GM12801 (cell line): ENCODE data around the gene GPC6.

Experiments
- TF ChIP-seq, protein P1 (sequence below): IDR thresholded peaks from one replicate; pipeline ENCODE4 v1.5.1; 2011; ENCODE audit warnings: control low read depth; ENCODE audit not compliant: insufficient read length; ENCODE audit errors: extremely low read depth

The GPC6 gene

DNA sequence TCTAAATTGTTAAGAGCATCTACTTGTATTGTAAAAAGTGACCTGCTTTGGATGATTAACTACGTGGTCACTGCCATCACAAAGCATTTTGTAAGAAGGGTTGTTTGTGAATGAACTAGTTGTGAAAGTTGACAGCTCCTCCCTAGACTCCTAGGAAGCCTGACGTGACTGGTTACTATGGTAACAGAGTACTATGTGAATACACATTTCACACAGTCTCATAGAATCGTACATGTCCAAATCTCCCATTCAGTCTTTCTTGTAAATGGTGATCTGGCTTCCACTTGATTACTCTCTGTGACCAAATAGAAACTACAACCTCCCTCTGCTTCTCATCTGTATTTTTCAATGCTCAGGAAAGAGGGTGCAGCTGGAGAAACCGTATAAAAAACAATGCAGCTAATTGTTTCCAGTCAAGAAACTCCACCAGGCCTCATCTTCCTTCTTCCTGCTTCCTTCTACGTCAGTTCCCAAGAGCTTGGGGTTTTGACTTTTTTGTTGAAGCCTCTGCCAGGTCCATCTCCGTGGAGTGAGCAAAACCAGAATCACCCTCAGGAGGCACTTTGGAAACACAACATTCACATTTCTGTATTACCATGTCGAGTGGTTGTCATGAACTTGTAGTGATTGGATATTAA is 83.4 kb downstream of the GPC6 start:
- TF ChIP-seq, protein P1, sequence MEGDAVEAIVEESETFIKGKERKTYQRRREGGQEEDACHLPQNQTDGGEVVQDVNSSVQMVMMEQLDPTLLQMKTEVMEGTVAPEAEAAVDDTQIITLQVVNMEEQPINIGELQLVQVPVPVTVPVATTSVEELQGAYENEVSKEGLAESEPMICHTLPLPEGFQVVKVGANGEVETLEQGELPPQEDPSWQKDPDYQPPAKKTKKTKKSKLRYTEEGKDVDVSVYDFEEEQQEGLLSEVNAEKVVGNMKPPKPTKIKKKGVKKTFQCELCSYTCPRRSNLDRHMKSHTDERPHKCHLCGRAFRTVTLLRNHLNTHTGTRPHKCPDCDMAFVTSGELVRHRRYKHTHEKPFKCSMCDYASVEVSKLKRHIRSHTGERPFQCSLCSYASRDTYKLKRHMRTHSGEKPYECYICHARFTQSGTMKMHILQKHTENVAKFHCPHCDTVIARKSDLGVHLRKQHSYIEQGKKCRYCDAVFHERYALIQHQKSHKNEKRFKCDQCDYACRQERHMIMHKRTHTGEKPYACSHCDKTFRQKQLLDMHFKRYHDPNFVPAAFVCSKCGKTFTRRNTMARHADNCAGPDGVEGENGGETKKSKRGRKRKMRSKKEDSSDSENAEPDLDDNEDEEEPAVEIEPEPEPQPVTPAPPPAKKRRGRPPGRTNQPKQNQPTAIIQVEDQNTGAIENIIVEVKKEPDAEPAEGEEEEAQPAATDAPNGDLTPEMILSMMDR: no peak

DNA sequence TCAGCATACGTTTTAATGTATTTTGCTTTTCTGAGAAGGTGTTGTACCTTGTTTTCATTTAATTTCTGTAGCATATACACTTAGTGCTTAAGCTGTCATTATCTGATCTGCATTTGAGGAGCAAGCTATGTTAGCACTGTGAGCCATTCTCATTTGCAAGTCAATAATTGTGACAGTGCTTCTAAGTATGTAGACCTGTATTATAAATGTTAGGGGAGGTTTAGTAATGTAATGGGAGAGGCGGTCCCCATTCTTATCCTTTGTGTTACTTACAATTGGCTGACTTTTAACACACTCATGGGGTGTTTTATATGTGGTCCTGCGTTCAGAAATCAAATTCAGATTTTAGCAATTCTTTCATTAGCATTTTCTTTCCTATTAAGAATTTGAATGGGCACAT is 90.2 kb downstream of the GPC6 start:
- TF ChIP-seq, protein P1: no peak

DNA sequence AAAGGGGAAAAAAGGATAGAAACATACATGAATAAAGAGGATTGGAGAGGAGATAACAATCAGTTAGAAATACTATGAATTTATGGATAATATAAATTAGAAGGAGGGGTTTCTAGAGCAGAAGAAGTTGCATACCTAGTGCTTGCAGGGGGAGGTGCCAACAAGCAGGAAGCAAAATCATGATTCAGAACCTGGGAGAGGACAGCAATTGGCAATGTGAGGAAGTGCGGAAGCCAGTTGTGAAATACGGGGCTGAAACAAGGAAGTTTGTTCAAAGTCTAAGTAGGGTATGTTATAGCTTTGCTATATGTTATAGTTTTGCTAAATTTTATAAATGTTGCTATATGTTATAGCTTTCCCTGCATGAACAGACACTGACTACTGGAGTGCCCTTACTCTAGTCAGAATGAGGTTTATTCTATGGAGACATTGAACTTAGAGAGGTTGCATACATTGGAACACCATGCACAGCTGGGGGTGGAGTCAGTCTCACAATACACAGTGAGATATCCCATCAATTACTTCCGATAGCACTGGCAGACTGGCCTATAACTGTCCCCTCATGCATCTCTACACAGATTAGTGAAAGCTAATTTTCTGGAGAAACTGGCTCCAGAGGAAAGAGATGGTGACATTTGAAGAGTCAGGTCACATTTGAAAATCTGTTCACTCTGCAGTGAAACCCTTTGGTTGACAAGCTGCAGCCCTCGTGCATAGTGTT is 92.1 kb downstream of the GPC6 start:
- TF ChIP-seq, protein P1: no peak

DNA sequence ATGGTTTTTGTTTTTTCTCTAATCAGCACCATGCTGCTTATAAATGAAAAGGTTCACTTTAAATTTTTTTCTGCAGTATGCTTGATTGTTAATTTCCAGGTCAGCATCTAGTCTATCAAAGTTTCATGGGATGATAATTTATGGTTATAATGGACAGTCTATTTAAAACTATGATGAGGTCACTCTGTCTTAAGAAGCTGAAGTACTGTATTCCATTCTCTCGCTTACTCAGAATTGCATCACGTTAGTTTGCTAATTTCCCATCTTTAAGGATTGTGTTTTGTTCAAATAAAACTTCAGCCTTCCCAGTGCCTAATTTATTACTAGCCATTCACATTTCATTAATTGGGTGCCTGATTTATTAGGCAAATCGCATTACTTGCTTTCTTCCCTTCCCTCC is 94.3 kb downstream of the GPC6 start:
- TF ChIP-seq, protein P1: no peak

DNA sequence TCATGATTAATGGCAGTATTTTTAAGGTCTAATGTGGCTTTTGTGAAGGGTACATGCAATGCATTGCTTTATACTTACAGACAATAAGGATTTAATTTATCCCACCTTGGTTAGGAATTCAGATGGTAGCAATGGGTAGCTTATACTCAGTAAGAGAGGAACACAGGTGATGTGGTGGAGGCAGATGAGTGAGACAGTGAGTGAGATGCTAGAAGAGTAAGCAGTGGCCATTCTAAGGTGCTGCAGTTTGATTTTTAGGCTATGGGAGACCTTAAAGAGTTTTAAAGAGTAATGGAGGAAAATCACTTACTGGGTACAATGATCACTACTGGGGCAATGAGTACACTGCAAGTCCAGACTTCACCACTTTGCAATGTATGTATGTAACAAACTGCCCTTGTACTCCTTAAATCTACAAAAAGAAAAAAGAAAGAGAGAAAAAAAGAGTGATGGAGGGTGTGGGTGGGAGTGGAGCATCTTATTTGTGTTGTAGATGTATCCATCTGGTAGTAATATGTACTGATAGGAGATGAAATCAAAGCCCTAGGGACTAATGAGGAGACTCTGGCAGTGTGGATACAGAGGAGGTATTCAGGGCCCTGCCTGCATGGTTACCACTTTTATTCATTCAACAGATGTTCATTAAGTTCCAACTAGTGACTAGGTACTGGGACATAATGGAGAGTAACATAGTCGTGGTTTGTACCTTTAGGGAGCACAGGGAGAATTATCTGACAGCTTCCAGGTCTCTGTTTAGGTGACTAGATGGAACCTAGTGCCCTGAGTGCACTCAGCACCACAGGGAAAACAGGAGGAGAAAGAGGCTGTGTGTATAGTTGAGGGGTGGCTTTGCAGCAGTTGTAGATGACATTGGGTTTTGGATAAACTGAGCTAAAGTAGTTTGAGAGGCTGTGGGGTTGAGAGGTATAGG is 99.0 kb downstream of the GPC6 start:
- TF ChIP-seq, protein P1: no peak

DNA sequence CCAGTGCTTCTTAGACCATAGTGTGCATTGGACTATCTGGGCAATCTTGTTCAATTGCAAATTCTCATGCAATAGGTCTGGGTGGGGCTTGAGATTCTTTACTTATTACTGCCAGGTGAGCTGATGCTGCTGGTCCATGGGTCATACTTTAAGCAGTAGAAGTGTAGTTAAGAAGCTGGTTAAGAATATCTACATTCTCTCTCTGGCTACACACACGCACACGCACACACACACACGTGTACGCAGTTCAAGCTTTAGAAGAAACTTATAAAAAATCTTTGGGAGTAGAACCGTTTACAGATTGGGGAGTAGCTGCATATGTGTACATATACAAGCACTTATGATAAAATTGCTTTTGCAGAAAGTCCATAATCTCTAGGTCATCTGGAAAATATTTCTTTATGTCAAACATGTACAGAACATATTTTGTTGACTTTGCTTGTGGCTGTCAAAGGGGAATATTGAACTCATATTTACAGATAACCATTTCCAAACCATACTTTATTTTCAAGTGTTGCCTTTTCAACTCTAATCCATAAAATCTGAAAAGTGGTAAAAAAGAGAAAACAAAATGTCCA is 99.7 kb downstream of the GPC6 start:
- TF ChIP-seq, protein P1: no peak

DNA sequence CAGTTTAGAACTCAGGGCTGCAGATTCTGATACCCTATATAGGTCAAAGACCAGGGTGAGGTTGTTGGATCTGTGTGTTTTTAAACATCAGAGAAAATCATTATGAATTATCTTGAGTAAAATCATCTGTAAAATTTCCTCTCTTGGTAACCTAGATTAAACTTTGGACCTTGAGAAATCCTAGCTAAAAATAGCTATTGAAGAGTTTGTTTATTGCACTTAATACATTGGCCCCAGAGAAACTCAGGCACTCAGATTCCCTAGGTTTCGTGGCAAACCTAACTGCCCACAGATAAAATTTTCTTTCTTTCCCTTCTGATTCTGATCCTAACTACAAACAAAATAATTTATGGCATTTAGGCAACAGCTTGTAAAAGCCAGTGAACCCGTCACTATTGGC is 102.3 kb downstream of the GPC6 start:
- TF ChIP-seq, protein P1: no peak
